SIG-M5 treated with dmso at 0.1 percent for 504 hours (cell line): ENCODE data around the gene RXRA.

Experiments used
- DNase-seq: peaks from one replicate; lab custom pipeline; 2025; ENCODE audit not compliant: unreplicated experiment; lab: John Stamatoyannopoulos, UW

RXRA gene

GRCh38 chr9:134325813-134326723 lies at the start of gene RXRA:
Gene RXRA (plus strand): TSS chr9:134326455. CDS start chr9:134326632, 177 bp downstream.
- DNase-seq = peak; percentile 67

- DNase-seq = no peak
Measured at GRCh38 chr9:134278286-134278685, 48.0 kb upstream of the RXRA start.

DNA sequence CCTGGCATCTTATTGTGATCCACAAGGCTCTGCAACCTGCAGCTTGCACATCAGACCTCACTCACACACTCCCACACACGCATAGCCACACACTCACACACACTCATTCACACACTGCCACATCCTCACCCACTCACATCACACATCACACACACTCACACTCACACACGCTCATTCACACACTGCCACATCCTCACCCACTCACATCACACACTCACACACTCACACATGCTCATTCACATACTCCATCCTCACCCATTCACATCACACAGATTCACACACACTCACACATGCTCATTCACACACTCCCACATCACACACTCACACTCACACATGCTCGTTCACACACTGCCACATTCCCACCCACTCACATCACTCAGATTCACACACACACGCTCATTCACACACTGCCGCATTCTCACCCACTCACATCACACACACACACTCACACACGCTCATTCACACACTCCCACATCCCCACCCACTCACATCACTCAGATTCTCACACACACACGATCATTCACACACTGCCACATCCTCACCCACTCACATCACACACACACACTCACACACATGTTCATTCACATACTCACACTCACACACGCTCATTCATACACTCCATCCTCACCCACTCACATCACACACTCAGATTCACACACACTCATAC lies 47.1 kb upstream of the RXRA start:
- no peak for DNase-seq

- DNase-seq = no peak
Measured at GRCh38 chr9:134282138-134282650, 44.1 kb upstream of the RXRA start.

DNA sequence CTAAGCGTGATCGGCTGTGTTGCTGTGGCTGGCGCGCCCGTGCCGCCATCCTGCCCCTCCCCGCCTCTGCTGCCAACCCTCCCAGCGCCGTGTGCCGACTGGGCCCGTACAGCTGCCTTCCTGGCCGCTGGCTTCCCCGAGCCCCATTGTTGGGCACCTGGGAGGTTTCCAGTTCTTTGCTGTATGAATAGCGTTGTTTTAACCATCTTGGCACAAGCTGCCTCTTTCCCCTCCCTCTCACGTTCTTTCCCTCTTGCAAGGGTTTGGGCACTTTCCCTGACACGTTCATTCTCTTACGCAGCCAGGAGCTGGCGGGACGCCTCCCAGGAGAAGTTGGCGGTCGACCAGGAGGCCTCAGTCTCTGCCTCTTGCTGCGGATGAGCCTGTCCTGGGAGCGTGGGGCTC lies 43.1 kb upstream of the RXRA start:
- no peak for DNase-seq

DNA sequence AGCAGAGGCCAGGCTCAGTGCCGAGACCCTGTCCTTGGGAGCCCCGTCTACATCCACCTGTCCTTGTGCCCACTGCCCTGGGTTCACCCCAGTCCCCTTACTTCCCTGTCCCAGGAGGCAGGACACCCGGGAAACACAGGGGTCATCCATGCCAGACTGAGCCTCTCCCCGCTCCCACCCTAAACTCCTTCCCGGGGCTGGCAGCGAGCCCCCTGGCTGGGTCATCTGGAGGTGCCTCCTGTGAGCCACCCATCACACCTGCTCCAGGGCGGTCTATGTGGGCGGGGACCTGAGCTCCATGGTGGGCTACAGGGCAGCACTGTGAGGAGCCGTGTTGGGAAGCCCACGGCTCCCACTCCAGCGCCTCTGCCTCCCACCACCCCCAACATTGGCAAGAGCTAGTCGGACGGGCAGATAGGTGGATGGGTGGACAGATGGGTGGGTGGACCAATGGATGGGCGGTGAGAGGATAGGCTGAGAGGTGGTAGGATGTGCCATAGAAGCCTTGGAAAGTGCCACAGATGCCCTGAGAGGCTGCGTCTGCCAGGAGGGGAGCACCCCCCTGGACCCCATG lies 42.5 kb upstream of the RXRA start:
- DNase-seq = no peak

- no peak for DNase-seq
Measured at GRCh38 chr9:134284273-134284672, 42.0 kb upstream of the RXRA start.

DNA sequence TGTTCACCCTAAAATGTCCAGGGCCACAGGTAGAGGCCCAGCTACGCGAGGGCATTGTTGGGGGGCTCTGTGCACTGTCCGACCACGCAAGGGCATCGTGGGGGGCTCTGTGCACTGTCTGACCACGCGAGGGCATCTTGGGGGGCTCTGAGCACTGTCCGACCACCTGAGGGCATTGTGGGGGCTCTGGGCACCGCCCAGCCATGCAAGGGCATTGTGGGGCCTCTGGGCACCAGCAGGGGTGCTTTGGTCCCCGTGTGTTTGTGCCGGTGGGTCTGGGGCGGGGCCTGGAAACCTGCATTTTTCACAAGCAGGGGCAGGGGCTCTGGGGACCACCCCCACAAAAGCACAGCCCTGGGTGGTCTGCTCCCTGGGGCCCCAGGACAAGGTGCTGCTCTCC lies 41.5 kb upstream of the RXRA start:
- DNase-seq = no peak

DNA sequence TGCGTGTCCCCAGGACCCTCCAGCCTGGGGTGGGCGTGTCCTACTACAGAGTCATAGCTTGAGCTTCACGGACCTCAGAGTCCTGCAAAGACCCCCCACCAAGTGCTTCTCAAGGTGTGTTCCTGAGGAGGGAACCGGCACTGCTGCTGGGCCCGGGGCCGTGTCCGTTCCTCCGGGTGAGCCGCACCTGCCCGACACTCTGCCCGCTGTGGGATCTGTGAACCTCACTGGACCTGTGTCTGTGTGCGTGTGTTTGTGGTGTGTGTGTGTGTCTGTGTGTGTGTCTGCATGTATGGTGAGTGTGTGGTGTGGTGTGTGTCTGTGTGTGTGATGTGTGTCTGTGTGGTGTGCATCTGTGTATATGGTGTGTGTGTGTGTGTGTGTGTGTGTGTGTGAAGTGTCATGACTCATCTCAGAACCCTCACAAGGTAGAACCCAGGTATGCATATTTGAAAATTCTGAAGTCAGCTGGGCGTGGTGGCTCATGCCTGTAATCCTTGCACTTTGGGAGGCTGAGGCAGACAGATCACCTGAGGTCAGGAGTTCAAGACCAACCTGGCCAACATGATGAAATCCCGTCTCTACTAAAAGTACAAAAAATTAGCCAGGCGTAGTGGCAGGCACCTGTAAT lies 40.9 kb upstream of the RXRA start:
- DNase-seq = no peak

DNA sequence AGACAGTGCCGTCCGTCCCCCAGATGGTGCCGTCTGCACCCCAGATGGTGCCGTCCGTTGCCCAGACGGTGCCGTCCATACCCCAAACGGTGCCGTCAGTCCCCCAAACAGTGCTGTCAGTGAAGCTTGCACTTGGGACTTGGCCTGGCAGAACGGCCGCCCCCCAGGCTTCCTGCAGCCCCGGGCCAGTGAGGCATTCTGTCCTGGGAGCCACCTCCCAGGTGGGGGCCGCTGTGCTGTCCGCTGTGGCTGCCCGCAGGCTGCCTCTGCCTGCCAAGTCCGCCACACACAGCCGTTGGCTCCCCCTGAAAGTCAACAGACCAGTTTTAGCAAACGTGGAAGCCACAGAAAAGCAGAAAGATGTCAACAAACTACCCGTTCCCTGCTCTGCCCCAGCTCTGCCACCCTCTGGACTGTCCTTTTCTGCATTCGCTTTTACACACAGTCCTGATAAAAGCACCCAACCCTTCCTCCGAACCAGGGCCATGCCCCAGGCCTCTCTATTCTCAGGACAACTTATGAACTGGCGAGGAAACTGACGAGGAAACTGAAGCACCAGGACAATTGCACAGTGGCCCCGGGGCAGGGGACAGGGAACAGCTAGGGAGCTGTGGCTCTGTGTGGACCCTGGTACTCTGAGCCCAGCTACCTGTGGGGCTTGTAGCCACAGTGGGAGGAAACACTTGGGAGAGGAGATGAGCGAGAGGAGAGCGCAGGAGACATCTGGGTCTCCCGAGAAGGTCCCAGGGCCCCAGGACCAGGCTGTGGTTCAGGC lies 39.6 kb upstream of the RXRA start:
- DNase-seq = no peak

DNA sequence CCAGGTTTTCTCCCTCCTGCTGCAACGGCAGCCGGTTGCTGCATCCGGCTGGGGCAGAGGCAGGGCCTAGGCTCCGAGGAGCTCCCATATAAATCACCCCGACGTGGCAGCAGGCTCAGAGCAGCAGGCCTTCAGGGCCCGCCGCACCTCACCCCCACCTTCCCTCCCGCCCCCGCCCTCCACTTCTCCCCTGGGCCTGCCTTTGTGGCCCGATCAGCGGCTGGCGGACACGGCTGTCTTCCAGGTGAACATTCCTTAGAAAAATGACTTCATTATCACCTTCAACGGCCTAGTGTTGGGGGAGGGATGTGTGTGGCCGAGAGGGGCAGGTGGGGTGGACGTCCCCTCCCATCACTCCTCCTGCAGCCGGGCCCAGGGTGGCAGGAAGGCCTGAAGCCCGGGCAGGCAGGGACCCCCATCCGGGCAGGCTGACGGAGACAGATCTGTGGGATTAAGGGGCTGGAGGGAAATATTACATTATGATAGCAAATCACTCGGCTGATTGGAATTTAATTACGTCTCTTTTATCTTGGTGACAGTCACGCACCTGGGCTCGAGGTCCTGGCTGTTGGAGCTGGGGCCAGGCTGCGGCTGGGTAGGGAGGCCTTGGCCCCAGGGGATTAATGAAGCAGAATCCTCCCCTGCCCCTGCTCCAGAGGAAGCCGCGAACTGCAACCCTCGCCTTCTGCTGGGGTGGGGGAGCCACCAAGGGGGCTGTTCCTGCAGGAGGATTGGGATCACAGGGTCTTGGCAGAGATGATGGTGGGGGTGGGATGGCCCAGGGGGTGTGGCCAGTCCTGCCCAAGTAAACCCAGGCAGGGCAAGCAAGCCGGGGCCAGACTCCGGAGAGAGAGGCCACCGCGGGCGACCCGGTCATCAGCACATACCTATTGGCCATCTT lies 38.4 kb upstream of the RXRA start:
- DNase-seq = no peak

DNA sequence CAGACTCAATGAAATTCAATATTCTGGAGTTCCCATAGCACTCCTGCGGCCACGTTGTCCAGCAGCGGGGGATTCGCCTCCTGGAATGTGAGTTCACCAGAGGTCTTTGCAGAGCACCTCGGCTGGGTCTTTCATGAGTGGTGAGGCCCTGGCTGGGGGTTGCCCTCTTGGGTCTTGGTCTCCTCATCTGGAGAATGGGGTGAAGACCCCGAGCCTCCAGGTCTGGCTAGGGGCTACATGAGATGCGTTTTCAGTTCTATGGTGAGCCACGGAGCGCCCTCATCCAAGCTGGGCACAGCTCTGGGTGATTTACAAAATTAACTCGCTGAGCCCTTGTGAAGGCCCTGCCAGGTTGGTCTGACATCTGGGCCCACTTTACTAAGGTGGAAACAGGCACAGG lies 37.5 kb upstream of the RXRA start:
- no peak for DNase-seq

- DNase-seq = no peak
Measured at GRCh38 chr9:134289241-134289875, 36.9 kb upstream of the RXRA start.

DNA sequence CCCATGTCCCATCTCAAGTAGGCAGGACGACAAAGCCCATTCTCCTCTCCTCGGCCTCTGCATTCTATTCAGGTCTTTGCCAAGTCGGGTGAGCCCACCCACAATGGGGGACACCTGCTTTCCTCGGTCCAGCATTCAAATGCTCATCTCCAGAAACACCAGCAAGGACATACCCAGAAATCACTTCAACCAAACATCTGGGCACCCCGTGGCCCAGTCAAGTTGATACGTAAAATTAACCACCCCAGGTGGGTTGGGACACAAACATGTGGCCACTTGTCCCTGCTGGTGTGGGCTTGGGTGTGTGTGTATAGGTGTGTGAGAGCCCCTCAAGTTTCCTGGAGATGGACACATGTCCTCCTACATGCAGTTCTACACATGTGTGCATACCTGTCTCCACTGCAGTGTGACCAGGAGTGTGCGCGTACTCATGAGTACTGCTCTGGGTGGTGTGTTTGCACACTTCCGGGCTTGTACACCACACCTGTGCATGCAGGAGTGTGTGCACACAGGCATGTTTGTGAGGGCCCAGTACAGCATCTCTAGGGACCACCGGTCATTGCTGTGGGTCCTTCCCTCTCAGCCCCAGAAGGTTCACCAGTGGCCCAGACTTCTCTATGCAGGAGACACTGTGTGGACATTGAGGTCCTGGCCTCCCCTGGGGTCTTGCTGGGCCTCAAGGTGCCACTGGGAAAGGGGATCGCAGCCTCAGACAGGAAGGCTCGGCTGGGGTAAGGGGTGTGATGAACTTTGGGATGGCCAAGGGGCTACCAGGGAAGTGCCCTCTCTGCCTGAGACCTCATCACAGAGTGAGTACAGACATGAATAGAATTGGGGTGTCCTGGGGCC lies 35.4 kb upstream of the RXRA start:
- DNase-seq = no peak

- no peak for DNase-seq
Measured at GRCh38 chr9:134291452-134291881, 34.8 kb upstream of the RXRA start.

- no peak for DNase-seq
Measured at GRCh38 chr9:134291961-134292871, 34.0 kb upstream of the RXRA start.

DNA sequence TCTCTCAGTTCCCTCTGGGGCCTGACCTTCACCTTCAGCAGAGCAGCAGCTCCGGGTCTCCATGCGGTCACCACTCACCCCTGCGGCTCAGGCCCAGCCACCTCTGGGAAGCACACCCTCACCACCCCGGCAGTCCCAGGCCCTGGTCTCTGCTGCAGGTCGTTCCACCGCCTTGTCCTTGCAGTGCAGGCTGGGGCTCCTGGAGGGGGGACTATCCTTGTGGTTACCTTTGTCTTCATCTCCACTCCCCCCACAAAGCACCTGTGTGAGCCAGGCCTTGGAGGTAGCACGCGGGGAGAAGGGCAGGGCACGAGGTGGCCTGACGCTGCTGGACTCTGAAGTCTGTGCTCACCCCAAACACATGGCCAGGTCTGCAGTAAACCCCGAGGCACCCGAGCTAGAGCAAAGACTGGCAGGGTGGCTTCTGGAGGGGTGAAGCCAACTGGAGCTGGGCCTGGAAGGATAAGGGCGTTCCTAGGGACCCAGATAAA lies 33.2 kb upstream of the RXRA start:
- no peak for DNase-seq
